SK-N-SH treated with all-trans-retinoic acid at 6 μM for 48 hours (cell line): Measurements from ENCODE around the gene TRAK1.

ENCODE experiments used
- ATAC-seq: fragments of 200-7000 bp; cut with Tn5 transposase; 3 replicates; pipeline ENCODE4 v1.9.1; 2020; ENCODE audit warnings: mild to moderate bottlenecking, moderate library complexity
- ARNTL ChIP-seq: fragments of 450-650 bp; formaldehyde crosslinking; IDR thresholded peaks from 2 replicates; pipeline ENCODE4 v1.5.0; 2020; ENCODE audit warnings: low read depth, mild to moderate bottlenecking, moderate library complexity, borderline replicate concordance
- BACH2 ChIP-seq: fragments of 250-450 bp; sonication (Bioruptor Pico); IDR thresholded peaks from 2 replicates; pipeline ENCODE4 v1.9.0; 2021; ENCODE audit warnings: mild to moderate bottlenecking, borderline replicate concordance
- CREB5 ChIP-seq: fragments of 250-450 bp; sonication (Bioruptor Pico); IDR thresholded peaks from 2 replicates; pipeline ENCODE4 v1.5.1; 2020; ENCODE audit warnings: low read depth, mild to moderate bottlenecking, moderate library complexity
- CSDC2 ChIP-seq: fragments of 250-450 bp; sonication (Bioruptor Pico); IDR thresholded peaks from 2 replicates; pipeline ENCODE4 v1.5.0; 2020; ENCODE audit warnings: mild to moderate bottlenecking, moderate library complexity
- ESRRG ChIP-seq: fragments of 250-450 bp; sonication (Bioruptor Pico); IDR thresholded peaks from 2 replicates; pipeline ENCODE4 v1.6.1; 2021; ENCODE audit warnings: mild to moderate bottlenecking
- GLIS3 ChIP-seq: fragments of 250-450 bp; sonication (Bioruptor Pico); IDR thresholded peaks from 2 replicates; pipeline ENCODE4 v1.5.0; 2020; ENCODE audit warnings: mild to moderate bottlenecking, moderate library complexity
- ISL1 ChIP-seq: fragments of 250-450 bp; sonication (Bioruptor Pico); IDR thresholded peaks from 2 replicates; pipeline ENCODE4 v2.1.2; 2022; ENCODE audit warnings: mild to moderate bottlenecking, moderate library complexity
- OSR1 ChIP-seq: fragments of 250-450 bp; sonication (Bioruptor Pico); IDR thresholded peaks from 2 replicates; pipeline ENCODE4 v1.8.0; 2022; ENCODE audit warnings: moderate library complexity, mild to moderate bottlenecking, inconsistent platforms
- PPARA ChIP-seq: fragments of 250-450 bp; sonication (Bioruptor Pico); IDR thresholded peaks from 2 replicates; pipeline ENCODE4 v1.5.0; 2020; ENCODE audit warnings: mild to moderate bottlenecking, borderline replicate concordance
- RARB ChIP-seq: fragments of 250-450 bp; sonication (Bioruptor Pico); IDR thresholded peaks from 2 replicates; pipeline ENCODE4 v1.8.0; 2021; ENCODE audit warnings: mild to moderate bottlenecking, moderate library complexity
- SNAI2 ChIP-seq: fragments of 250-450 bp; sonication (Bioruptor Pico); IDR thresholded peaks from 2 replicates; pipeline ENCODE4 v1.5.0; 2020; ENCODE audit warnings: mild to moderate bottlenecking, moderate library complexity
- TCF4 ChIP-seq: fragments of 250-450 bp; sonication (Bioruptor Pico); IDR thresholded peaks from 2 replicates; pipeline ENCODE4 v1.8.0; 2021; ENCODE audit warnings: mild to moderate bottlenecking, moderate library complexity, borderline replicate concordance
- TOX ChIP-seq: fragments of 250-450 bp; sonication (Bioruptor Pico); IDR thresholded peaks from 2 replicates; pipeline ENCODE4 v1.8.0; 2021; ENCODE audit warnings: mild to moderate bottlenecking, moderate library complexity, borderline replicate concordance
- TSHZ2 ChIP-seq: fragments of 250-450 bp; sonication (Bioruptor Pico); IDR thresholded peaks from 2 replicates; pipeline ENCODE4 v1.5.0; 2020; ENCODE audit warnings: mild to moderate bottlenecking, moderate library complexity
- ZC3H10 ChIP-seq: fragments of 250-450 bp; sonication (Bioruptor Pico); IDR thresholded peaks from 2 replicates; pipeline ENCODE4 v1.5.1; 2021; ENCODE audit warnings: mild to moderate bottlenecking, moderate library complexity
- ZFP3 ChIP-seq: fragments of 250-450 bp; sonication (Bioruptor Pico); IDR thresholded peaks from 2 replicates; pipeline ENCODE4 v1.5.0; 2020; ENCODE audit warnings: mild to moderate bottlenecking, moderate library complexity
- ZFP30 ChIP-seq: fragments of 450-650 bp; formaldehyde crosslinking; IDR thresholded peaks from 2 replicates; pipeline ENCODE4 v1.5.0; 2022; ENCODE audit warnings: mild to moderate bottlenecking, moderate library complexity
- ZNF565 ChIP-seq: fragments of 450-650 bp; formaldehyde crosslinking; conservative IDR thresholded peaks from 2 replicates; pipeline ENCODE4 v1.5.0; 2020; ENCODE audit warnings: low read depth, mild to moderate bottlenecking, moderate library complexity
- ZNF70 ChIP-seq: fragments of 450-650 bp; formaldehyde crosslinking; IDR thresholded peaks from 2 replicates; pipeline ENCODE4 v1.5.0; 2020; ENCODE audit warnings: mild to moderate bottlenecking, moderate library complexity
- ZNF8 ChIP-seq: fragments of 450-650 bp; formaldehyde crosslinking; IDR thresholded peaks from 2 replicates; pipeline ENCODE4 v1.5.0; 2020; ENCODE audit warnings: mild to moderate bottlenecking, moderate library complexity
- TF ChIP-seq, protein P1 (sequence below): fragments of 250-450 bp; sonication (Bioruptor Pico); IDR thresholded peaks from 2 replicates; pipeline ENCODE4 v1.5.1; 2021; ENCODE audit warnings: mild to moderate bottlenecking, moderate library complexity
- TF ChIP-seq, protein P2 (sequence below): fragments of 250-450 bp; sonication (Bioruptor Pico); IDR thresholded peaks from 2 replicates; pipeline ENCODE4 v1.8.0; 2020; ENCODE audit warnings: mild to moderate bottlenecking, moderate library complexity, borderline replicate concordance
- TF ChIP-seq, protein P3 (sequence below): fragments of 250-450 bp; sonication (Bioruptor Pico); IDR thresholded peaks from 2 replicates; pipeline ENCODE4 v1.8.0; 2021; ENCODE audit warnings: low read depth, mild to moderate bottlenecking, moderate library complexity, borderline replicate concordance

Gene TRAK1

DNA sequence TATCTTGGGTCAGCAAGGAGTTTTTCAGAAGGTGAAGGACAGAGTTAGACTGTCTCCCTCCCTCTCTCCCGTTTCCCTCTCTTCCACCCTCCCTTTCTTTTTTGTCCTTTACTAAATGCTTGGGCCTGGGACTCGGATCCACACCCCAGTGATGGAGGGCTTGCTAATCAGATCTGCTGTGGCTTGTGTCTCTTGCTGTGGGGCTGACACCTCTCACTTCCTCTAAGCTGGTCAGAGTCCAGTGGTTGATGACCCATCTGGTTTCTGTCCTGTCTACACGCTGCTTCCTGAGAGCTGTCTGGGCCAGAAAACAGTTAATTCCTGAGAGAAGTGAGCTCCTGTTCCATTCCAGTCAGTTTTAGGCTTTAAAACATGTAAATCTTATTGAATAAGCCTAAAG is 849 bp downstream of the TRAK1 start:
- no peak for TF ChIP-seq GLIS3
- TF ChIP-seq PPARA (CRISPR knock-in tag), result no peak
- TF ChIP-seq BACH2 (CRISPR knock-in tag), result no peak
- TF ChIP-seq, protein P1, sequence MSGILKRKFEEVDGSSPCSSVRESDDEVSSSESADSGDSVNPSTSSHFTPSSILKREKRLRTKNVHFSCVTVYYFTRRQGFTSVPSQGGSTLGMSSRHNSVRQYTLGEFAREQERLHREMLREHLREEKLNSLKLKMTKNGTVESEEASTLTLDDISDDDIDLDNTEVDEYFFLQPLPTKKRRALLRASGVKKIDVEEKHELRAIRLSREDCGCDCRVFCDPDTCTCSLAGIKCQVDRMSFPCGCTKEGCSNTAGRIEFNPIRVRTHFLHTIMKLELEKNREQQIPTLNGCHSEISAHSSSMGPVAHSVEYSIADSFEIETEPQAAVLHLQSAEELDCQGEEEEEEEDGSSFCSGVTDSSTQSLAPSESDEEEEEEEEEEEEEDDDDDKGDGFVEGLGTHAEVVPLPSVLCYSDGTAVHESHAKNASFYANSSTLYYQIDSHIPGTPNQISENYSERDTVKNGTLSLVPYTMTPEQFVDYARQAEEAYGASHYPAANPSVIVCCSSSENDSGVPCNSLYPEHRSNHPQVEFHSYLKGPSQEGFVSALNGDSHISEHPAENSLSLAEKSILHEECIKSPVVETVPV (CRISPR knock-in tag), result no peak
- no peak for TF ChIP-seq ZFP30
- TF ChIP-seq ISL1 (CRISPR knock-in tag), result no peak
- TF ChIP-seq ESRRG, result no peak
- TF ChIP-seq CSDC2 (CRISPR knock-in tag), result no peak
- no peak for TF ChIP-seq ZC3H10 (CRISPR knock-in tag)
- TF ChIP-seq, protein P2, sequence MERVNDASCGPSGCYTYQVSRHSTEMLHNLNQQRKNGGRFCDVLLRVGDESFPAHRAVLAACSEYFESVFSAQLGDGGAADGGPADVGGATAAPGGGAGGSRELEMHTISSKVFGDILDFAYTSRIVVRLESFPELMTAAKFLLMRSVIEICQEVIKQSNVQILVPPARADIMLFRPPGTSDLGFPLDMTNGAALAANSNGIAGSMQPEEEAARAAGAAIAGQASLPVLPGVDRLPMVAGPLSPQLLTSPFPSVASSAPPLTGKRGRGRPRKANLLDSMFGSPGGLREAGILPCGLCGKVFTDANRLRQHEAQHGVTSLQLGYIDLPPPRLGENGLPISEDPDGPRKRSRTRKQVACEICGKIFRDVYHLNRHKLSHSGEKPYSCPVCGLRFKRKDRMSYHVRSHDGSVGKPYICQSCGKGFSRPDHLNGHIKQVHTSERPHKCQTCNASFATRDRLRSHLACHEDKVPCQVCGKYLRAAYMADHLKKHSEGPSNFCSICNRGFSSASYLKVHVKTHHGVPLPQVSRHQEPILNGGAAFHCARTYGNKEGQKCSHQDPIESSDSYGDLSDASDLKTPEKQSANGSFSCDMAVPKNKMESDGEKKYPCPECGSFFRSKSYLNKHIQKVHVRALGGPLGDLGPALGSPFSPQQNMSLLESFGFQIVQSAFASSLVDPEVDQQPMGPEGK (CRISPR knock-in tag), result no peak
- TF ChIP-seq TOX (CRISPR knock-in tag), result no peak
- no peak for TF ChIP-seq TSHZ2 (CRISPR knock-in tag)
- TF ChIP-seq ZFP3, result no peak
- no peak for TF ChIP-seq ZNF565 (CRISPR knock-in tag)
- no peak for TF ChIP-seq SNAI2 (CRISPR knock-in tag)
- no peak for TF ChIP-seq ZNF70 (CRISPR knock-in tag)
- TF ChIP-seq ARNTL, result no peak
- no peak for TF ChIP-seq OSR1 (CRISPR knock-in tag)
- no peak for TF ChIP-seq CREB5 (CRISPR knock-in tag)
- ATAC-seq, result no peak

DNA sequence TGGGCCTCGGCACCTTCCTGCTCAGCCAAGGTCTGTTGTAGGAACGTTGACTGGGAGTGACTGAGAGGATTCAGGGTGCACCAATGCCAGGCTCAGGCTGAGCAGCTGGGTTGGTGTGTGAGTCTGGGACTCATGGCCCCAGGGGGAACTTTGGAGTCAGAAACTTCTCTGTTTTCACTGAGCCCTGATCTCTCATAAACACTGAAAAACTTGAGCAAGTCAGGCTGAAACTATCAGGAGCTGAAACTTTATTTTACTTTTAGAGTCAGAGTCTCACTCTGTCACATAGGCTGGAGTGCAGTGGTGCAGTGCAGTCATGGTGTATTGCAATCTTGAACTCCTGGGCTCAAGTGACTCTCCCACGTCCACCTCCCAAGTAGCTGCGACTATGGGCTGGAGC is 3.0 kb downstream of the TRAK1 start:
- no peak for ATAC-seq
- TF ChIP-seq OSR1 (CRISPR knock-in tag) (no peak), RARB (CRISPR knock-in tag) (no peak), TCF4 (no peak), CSDC2 (CRISPR knock-in tag) (no peak), ZFP30 (no peak), BACH2 (CRISPR knock-in tag) (no peak), ARNTL (no peak), ZNF565 (CRISPR knock-in tag) (no peak), PPARA (CRISPR knock-in tag) (no peak), GLIS3 (no peak), TOX (CRISPR knock-in tag) (no peak), ZC3H10 (CRISPR knock-in tag) (no peak), ZNF8 (CRISPR knock-in tag) (no peak)
- TF ChIP-seq, protein P1 (CRISPR knock-in tag), result no peak
- TF ChIP-seq, protein P3, sequence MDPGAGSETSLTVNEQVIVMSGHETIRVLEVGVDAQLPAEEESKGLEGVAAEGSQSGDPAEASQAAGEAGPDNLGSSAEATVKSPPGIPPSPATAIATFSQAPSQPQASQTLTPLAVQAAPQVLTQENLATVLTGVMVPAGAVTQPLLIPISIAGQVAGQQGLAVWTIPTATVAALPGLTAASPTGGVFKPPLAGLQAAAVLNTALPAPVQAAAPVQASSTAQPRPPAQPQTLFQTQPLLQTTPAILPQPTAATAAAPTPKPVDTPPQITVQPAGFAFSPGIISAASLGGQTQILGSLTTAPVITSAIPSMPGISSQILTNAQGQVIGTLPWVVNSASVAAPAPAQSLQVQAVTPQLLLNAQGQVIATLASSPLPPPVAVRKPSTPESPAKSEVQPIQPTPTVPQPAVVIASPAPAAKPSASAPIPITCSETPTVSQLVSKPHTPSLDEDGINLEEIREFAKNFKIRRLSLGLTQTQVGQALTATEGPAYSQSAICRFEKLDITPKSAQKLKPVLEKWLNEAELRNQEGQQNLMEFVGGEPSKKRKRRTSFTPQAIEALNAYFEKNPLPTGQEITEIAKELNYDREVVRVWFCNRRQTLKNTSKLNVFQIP (CRISPR knock-in tag), result no peak
- TF ChIP-seq, protein P2 (CRISPR knock-in tag), result no peak
- TF ChIP-seq, all 23 proteins: peak for 0
